GM04503 (cell line): ENCODE data around the gene ZFC3H1.
"Not testable (repeated sequence)": the region's sequence is repeated elsewhere in the genome, so short reads cannot be mapped to it uniquely, and the experiment has no call there.

Experiments used
- DNase-seq: peaks from one replicate; pipeline ENCODE4 v3.0.0-alpha.2; 2012; ENCODE audit warnings: low read depth

The ZFC3H1 gene

DNA sequence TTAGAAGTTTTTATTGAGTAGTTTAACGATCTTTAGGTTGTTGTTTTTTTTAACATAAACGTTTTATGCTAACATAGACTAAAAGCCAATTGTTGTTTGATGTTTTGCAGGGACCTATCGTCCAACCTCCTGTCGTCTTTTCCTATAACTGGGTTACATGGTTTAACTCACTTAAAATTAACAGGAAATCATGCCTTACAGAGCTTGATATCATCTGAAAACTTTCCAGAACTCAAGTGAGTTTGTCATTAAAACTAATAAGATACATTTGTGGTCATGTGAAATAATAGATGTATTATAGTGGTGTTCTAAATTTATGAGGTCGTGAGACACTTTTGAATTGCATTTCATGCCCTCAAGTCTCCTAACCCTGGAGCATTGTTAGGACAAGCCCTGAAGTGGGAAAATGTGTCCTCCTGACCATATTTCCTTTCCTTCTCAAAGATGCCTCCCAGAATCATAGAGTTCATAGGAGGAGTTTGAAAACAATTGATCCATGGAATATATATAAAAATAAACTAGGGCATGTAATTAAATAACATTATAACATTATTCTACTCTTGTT, 84.9 kb downstream of the ZFC3H1 start:
- no peak for DNase-seq

DNA sequence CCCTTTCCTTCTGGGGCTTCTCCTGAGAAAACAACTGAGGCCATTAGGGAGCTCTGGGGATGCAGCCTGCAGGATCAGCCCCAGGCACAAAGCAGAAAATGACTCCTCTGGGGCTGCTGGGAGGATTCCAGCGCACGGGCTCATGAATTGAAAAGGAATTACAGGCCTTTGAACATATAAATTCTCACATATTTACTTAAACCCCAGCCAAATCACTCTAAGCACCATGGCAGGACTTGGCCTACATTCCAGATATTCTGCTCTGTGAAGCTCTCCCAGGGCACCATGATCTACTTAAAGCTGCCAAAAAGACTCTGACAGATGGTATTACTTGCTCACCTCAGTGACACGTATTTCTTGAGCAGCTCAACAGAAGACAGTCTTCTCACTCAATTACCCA, 87.2 kb downstream of the ZFC3H1 start:
- no peak for DNase-seq

- not testable (repeated sequence) for DNase-seq
These were observed 93.8 kb downstream of the ZFC3H1 start for GRCh38 chr12:71569885-71570284.

- DNase-seq, result no peak
These were observed 96.1 kb downstream of the ZFC3H1 start for GRCh38 chr12:71567537-71567936.

DNA sequence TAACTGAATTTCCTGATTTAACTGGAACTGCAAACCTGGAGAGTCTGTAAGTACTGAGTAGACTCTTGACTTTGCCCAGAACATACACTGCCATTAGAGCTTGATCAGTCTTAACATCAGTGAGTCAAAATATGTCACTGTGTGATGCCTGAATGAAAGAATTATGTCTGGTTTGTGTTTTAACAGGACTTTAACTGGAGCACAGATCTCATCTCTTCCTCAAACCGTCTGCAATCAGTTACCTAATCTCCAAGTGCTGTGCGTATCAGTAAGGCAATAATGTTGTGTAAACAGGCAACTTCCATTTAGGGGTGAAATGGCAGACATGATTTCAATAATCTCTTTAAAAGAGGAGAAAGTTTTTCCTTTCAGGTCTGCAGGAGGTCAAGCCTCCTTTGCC, 97.0 kb downstream of the ZFC3H1 start:
- no peak for DNase-seq

- no peak for DNase-seq
These were observed 98.1 kb downstream of the ZFC3H1 start for GRCh38 chr12:71565535-71565934.

- DNase-seq, result no peak
These were observed 100.7 kb downstream of the ZFC3H1 start for GRCh38 chr12:71562676-71563595.
